ENCODE results near the gene SRI. TPM values are rescaled to one million over a fixed set of nuclear protein-coding genes. Genes with fewer than 3 reads are reported as not detected.

SRI gene
- total RNA-seq, 1 donor from 2014 or later = 99.9 TPM

DNA sequence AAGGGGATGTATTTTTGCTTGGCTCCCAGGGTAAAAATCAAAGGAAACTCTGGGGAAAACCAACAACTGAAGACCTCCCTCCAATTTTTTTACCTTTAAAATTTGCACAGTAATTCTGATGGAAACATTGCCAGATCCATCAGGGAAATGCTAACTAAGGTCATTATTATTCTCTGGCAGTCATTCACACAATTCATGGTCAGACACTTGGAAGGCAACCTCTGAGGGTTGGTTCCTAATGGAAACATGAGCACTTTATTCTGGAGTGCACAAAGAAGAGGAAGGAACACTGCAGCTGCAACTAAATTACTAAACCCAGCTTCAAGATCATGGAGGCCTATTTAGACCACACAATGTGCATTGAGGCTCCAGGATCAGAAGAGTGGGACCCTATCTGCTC, 34.2 kb downstream of the SRI start:
- Mint-ChIP-seq H3K36me3 (ENCODE audit: low read depth) (no peaks in the 10 kb centered on the region), H3K4me3 (ENCODE audit: unreplicated experiment) (no peak overlapping the region)
- TF ChIP-seq, protein P1, sequence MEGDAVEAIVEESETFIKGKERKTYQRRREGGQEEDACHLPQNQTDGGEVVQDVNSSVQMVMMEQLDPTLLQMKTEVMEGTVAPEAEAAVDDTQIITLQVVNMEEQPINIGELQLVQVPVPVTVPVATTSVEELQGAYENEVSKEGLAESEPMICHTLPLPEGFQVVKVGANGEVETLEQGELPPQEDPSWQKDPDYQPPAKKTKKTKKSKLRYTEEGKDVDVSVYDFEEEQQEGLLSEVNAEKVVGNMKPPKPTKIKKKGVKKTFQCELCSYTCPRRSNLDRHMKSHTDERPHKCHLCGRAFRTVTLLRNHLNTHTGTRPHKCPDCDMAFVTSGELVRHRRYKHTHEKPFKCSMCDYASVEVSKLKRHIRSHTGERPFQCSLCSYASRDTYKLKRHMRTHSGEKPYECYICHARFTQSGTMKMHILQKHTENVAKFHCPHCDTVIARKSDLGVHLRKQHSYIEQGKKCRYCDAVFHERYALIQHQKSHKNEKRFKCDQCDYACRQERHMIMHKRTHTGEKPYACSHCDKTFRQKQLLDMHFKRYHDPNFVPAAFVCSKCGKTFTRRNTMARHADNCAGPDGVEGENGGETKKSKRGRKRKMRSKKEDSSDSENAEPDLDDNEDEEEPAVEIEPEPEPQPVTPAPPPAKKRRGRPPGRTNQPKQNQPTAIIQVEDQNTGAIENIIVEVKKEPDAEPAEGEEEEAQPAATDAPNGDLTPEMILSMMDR (IDR thresholded peaks at IDR 0.05) = no peak

DNA sequence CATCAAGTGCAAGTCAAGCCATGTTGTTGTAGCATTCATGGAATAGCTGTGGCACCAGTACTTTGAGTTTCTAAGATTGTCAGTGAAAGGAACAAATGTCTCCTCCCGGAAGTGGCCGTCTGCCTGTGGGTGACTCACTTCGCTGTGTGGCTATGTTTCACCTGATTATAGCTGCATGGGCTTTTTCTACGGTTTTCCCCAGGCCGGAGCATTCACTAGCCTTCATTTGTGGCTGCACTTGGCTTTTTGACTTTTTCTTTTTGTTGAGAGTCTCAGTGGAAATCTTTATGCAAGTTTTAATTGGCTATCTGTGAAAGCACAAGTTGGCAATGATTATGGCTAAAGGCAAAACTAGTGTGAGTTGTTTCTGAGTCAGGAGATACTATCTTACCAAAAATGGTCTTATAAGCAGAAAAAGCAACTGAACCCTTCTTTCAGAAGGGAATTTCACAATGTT, 35.0 kb downstream of the SRI start:
- Mint-ChIP-seq H3K9me3 (ENCODE audit: low read depth) (no peaks in the 10 kb centered on the region), H3K4me1 (ENCODE audit: low read depth) (peaks cover 19% of the 10 kb centered on the region), H3K4me3 (ENCODE audit: unreplicated experiment) (no peak overlapping the region), H3K27ac (ENCODE audit: unreplicated experiment) (no peak overlapping the region), H3K36me3 (ENCODE audit: low read depth) (no peaks in the 10 kb centered on the region), H3K27me3 (ENCODE audit: low read depth) (no peaks in the 10 kb centered on the region)
- no peak for DNase-seq (ENCODE audit: low spot score)
- TF ChIP-seq, protein P1 (IDR thresholded peaks at IDR 0.05) = no peak

More for the DNA sequence above, 34.2 kb downstream of the SRI start:
- Mint-ChIP-seq H3K27me3 (ENCODE audit: low read depth) (no peaks in the 10 kb centered on the region), H3K9me3 (ENCODE audit: low read depth) (no peaks in the 10 kb centered on the region), H3K4me1 (ENCODE audit: low read depth) (peaks cover 19% of the 10 kb centered on the region), H3K27ac (ENCODE audit: unreplicated experiment) (no peak overlapping the region)
- DNase-seq (ENCODE audit: low spot score) = no peak

DNA sequence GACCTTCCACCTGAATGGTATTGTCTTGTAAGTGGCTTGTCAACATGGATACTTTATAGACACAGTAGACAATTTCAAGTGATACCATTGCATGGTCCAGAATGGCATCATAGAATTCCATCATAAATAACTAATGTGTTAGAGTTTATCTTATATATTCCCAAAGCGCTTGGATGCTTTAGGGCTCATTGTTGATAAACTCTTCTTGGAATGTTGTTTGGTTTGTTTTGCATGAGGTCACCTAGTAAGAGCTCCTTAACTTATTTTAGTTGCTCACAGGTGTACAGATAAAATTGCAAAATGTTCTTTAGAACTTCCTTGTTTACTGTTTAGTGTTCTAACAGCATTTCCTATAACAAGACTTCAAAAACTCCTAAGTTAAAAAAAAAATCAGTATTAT, 36.8 kb downstream of the SRI start:
- Mint-ChIP-seq H3K27me3 (ENCODE audit: low read depth) (no peaks in the 10 kb centered on the region), H3K4me1 (ENCODE audit: low read depth) (peaks cover 19% of the 10 kb centered on the region), H3K27ac (ENCODE audit: unreplicated experiment) (no peak overlapping the region), H3K36me3 (ENCODE audit: low read depth) (no peaks in the 10 kb centered on the region), H3K4me3 (ENCODE audit: unreplicated experiment) (no peak overlapping the region), H3K9me3 (ENCODE audit: low read depth) (no peaks in the 10 kb centered on the region)
- DNase-seq (ENCODE audit: low spot score) = no peak
- TF ChIP-seq, protein P1 (IDR thresholded peaks at IDR 0.05) = no peak

DNA sequence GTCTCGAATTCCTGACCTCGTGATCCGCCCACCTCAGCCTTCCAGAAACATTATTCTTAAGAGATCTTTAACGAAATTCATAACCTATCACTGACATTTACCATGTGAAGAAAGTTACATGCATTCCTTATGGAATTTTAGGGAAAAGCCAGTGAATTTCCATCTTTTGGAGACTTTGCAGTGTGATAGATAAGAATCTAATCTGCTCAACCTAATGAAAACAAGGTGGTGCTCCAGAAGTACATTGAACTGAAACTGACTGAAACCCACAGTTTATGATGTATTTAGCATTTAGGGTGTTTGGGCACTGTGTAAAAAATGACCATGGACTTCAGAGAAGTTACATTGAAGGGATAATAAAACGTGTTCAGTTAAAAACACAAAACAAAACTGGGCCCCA, 43.6 kb downstream of the SRI start:
- H3K4me3 Mint-ChIP-seq (ENCODE audit: unreplicated experiment) = no peak overlapping the region
- H3K9me3 Mint-ChIP-seq (ENCODE audit: low read depth) = no peaks in the 10 kb centered on the region
- H3K27me3 Mint-ChIP-seq (ENCODE audit: low read depth) = no peaks in the 10 kb centered on the region
- H3K4me1 Mint-ChIP-seq (ENCODE audit: low read depth) = no peaks in the 10 kb centered on the region
- H3K36me3 Mint-ChIP-seq (ENCODE audit: low read depth) = no peaks in the 10 kb centered on the region
- no peak for DNase-seq (ENCODE audit: low spot score)
- H3K27ac Mint-ChIP-seq (ENCODE audit: unreplicated experiment) = no peak overlapping the region
- TF ChIP-seq, protein P1 (IDR thresholded peaks at IDR 0.05) = no peak

DNA sequence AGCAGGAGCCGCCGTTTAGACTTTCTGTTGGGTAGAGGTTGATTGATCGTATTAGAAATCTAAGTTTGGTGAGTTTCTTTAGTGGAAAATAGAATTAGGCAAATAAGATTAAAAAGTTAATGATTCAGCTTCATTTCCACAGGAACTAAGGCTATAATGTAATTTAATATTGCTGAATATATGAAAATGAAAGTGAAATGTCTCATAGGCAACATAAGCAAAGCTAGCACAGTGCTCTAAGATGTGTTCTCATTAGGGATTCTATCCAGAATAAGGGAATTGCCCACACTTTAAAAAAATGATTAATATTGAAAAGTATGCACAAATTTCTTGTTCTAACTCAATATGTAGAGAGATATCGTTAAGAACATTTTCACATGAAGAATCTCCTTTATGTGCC, 47.0 kb downstream of the SRI start:
- no peaks in the 10 kb centered on the region for H3K4me1 Mint-ChIP-seq (ENCODE audit: low read depth)
- H3K4me3 Mint-ChIP-seq (ENCODE audit: unreplicated experiment) = no peak overlapping the region
- peaks cover 3% of the 10 kb centered on the region for H3K27me3 Mint-ChIP-seq (ENCODE audit: low read depth)
- no peaks in the 10 kb centered on the region for H3K9me3 Mint-ChIP-seq (ENCODE audit: low read depth)
- TF ChIP-seq, protein P1 (IDR thresholded peaks at IDR 0.05) = no peak
- DNase-seq (ENCODE audit: low spot score) = no peak
- no peak overlapping the region for H3K27ac Mint-ChIP-seq (ENCODE audit: unreplicated experiment)
- no peaks in the 10 kb centered on the region for H3K36me3 Mint-ChIP-seq (ENCODE audit: low read depth)
